ENCODE results near the gene KLHL13.
A peak's percentile ranks its signal among the peaks of the same experiment; 100 is the strongest.
"Not testable (repeated sequence)": the region's sequence is repeated elsewhere in the genome, so short reads cannot be mapped to it uniquely, and the experiment has no call there.

KLHL13 gene

DNA sequence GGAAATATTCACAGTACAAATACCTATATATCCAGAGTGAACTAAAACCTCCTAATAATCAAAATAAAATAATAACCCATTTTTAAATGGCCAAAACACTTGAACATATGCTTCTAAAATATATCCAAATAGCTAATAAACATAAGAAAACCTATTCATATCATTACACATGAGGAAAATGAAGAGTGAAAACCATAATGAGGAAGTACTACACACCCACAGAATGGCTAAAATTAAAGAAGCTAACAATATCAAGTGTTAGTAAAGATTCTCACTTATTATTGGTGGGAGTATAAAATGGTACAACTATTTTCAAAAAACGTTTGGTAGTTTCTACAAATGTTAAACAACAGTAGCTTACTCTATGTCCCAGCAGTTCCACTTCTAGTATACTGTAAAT lies 92.1 kb downstream of the KLHL13 start:
- no peak for DNase-seq (ENCODE audit: low read depth)
- TF ChIP-seq, protein P1, sequence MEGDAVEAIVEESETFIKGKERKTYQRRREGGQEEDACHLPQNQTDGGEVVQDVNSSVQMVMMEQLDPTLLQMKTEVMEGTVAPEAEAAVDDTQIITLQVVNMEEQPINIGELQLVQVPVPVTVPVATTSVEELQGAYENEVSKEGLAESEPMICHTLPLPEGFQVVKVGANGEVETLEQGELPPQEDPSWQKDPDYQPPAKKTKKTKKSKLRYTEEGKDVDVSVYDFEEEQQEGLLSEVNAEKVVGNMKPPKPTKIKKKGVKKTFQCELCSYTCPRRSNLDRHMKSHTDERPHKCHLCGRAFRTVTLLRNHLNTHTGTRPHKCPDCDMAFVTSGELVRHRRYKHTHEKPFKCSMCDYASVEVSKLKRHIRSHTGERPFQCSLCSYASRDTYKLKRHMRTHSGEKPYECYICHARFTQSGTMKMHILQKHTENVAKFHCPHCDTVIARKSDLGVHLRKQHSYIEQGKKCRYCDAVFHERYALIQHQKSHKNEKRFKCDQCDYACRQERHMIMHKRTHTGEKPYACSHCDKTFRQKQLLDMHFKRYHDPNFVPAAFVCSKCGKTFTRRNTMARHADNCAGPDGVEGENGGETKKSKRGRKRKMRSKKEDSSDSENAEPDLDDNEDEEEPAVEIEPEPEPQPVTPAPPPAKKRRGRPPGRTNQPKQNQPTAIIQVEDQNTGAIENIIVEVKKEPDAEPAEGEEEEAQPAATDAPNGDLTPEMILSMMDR (IDR thresholded peaks at IDR 0.05; ENCODE audit: insufficient read depth, low read depth, low read length, missing control alignments) = no peak
- no peak overlapping the region for H3K4me3 ChIP-seq (ENCODE audit: low read depth, low read length)

DNA sequence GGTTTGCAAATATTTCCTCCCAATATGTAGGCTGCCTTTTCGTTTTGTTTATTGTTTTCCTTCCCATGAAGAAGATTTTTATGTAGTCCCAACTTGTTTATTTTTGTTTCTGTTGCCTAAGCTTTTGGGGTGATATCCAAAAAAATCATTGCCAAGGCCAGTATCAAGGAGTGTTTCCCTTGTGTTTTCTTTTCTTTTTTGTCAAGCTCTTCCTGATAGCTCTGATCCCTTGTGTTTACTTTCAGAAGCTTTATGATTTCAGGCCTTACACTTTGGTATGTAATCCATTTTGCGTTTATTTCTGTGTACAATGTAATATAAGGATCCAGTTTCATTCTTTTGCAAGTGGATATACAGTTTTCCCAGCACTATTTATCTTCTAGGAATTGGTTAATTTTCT lies 93.9 kb downstream of the KLHL13 start:
- no peak for DNase-seq (ENCODE audit: low read depth)
- TF ChIP-seq, protein P1 (IDR thresholded peaks at IDR 0.05; ENCODE audit: insufficient read depth, low read depth, low read length, missing control alignments) = no peak

DNA sequence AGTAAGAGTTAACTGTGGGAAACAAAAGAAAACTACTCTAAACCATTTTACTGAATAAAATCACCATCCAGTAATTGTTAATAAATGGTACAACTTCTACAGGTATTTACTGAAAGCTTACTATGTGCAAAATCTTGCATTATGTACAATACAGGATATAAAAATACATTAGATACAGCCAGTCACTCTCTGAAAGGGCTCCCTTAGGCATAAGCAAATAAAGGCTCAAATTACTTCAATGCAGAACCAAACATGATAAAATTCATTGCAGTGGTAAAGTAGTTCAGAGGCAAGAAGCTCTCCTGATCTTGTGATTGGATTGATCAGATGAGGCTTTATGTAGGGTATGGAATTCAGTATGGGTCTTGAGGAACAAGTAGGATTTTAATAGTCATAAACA lies 100.2 kb downstream of the KLHL13 start:
- TF ChIP-seq, protein P1 (IDR thresholded peaks at IDR 0.05; ENCODE audit: insufficient read depth, low read depth, low read length, missing control alignments) = no peak
- no peak overlapping the region for H3K4me3 ChIP-seq (ENCODE audit: low read depth, low read length)
- DNase-seq (ENCODE audit: low read depth) = no peak

More for the DNA sequence above, 93.9 kb downstream of the KLHL13 start:
- H3K4me3 ChIP-seq (ENCODE audit: low read depth, low read length) = no peak overlapping the region

DNA sequence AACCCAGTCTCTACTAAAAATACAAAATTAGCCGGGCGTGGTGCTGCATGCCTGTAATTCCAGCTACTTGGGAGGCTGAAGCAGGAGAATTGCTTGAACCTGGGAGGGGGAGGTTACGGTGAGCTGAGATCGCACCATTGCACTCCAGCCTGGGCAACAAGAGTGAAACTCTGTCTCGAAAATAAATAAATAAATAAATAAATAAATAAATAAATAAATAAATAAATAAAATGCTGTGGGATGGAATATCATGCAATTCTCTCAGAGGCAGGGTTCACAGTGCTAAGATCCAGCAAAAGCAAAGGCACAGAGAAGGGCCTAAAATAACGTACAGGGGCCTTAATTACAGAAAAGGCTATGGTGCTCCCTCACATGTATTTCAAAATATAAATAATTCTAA lies 114.2 kb downstream of the KLHL13 start:
- DNase-seq (ENCODE audit: low read depth); H3K4me3 ChIP-seq (ENCODE audit: low read depth, low read length): not testable (repeated sequence)

DNA sequence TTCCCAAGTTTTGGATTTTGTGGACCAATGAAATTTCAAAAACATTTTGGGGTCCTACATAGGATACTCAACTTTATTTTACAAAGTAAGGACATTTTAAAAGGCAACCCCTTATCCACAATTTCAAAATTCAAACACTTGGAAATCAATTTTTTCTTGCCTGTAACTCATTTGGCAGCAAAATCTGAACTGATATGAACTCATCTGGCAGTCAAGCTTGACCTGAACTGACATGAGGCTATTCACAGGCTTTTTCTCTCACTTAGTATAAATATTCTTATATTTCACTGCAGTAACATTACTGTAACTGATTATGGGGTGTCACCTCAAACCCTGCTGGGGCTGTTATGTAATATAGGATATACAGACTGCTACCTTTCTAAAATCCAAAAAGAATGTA lies 116.1 kb downstream of the KLHL13 start:
- H3K4me3 ChIP-seq (ENCODE audit: low read depth, low read length) = no peak overlapping the region
- TF ChIP-seq, protein P1 (IDR thresholded peaks at IDR 0.05; ENCODE audit: insufficient read depth, low read depth, low read length, missing control alignments) = no peak
- no peak for DNase-seq (ENCODE audit: low read depth)

DNA sequence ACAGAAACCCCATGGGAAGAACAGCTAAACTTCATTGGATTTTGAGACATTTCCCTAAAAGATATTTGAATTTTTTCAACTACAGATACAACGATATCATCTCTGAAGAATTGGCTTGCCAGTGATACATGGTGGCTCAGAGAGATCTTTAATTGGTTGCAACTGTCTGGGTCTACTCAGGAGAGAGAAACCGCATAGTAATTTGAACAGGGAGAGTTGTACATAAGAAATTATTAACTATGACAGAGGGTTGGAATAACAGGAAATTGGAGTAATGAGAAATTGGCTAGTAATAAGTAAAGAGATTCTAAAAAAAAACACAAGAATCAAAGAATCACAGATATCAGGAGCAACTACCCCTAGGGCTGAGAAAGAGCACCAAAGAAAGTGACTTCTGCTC lies 118.4 kb downstream of the KLHL13 start:
- DNase-seq (ENCODE audit: low read depth) = no peak
- TF ChIP-seq, protein P1 (IDR thresholded peaks at IDR 0.05; ENCODE audit: insufficient read depth, low read depth, low read length, missing control alignments) = no peak
- H3K4me3 ChIP-seq (ENCODE audit: low read depth, low read length) = no peak overlapping the region

DNA sequence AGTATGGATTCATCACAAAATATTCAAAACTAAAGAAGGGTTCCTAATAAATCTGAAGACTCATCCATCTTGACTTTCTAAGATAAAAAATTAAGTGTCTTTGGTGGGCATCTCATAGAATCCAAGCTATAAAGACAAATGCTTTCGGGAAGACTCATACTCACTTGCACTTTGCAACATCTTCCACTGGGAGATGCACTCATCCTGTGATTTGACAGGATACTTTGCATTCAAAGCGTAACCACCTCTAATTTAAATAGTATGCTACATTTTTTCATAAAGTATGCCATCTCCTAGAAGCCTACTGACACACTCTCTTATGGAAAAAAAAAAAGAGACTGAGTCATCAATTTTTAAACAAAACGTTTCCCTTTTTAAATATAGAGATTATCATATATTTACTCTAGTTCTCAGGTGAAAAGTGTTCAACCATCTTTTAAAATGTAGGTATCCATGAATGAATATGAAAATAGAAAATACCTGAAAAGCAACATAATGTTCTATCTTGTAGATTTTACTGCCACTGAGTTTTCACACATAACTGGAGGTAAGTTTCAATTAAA lies 119.6 kb downstream of the KLHL13 start:
- no peak overlapping the region for H3K4me3 ChIP-seq (ENCODE audit: low read depth, low read length)
- TF ChIP-seq, protein P1 (IDR thresholded peaks at IDR 0.05; ENCODE audit: insufficient read depth, low read depth, low read length, missing control alignments) = peak; percentile 45
- peak; percentile 19 for DNase-seq (ENCODE audit: low read depth)
